Mucosa of descending colon (tissue), 3 donors: ENCODE measurements around the gene PRKRIP1. TPM values are rescaled to one million over a fixed set of nuclear protein-coding genes. Genes with fewer than 3 reads are reported as not detected.
"Not testable (repeated sequence)": the region's sequence is repeated elsewhere in the genome, so short reads cannot be mapped to it uniquely, and the experiment has no call there.

ENCODE experiments used
- ATAC-seq: fragments of 200-7000 bp; cut with Tn5 transposase; one replicate; pipeline ENCODE4 v1.9.1; 2020; ENCODE audit warnings: mild to moderate bottlenecking, moderate library complexity
- DNase-seq, 3 donors: peaks; one replicate each; pipeline ENCODE4 v3.0.0-alpha.2; 2020
- H3K36me3 ChIP-seq: fragments of 200-600 bp; one replicate; pipeline ENCODE4 v1.8.0; 2021; ENCODE audit warnings: low read depth, mild to moderate bottlenecking
- H3K4me1 ChIP-seq: fragments of 200-600 bp; one replicate; pipeline ENCODE4 v1.8.0; 2021; ENCODE audit warnings: low read depth, mild to moderate bottlenecking
- H3K4me3 ChIP-seq: fragments of 200-600 bp; one replicate; pipeline ENCODE4 v1.8.0; 2021; ENCODE audit warnings: mild to moderate bottlenecking
- H3K9me3 ChIP-seq: fragments of 200-600 bp; one replicate; pipeline ENCODE4 v1.8.0; 2021; ENCODE audit warnings: mild to moderate bottlenecking
- CTCF ChIP-seq: fragments of 200-600 bp; IDR thresholded peaks from one replicate; pipeline ENCODE4 v1.8.0; 2022; ENCODE audit warnings: antibody characterized with exemption, mild to moderate bottlenecking
- intact Hi-C, 2 donors: fragments of 100-400 bp; cut with DNase I in 1 of 2; cut with micrococcal nuclease in 1 of 2; formaldehyde crosslinking; loops; one replicate each; pipeline versions ENCODE4 v1.11.0 to v1.11.1; 2022; cut with DNase I, micrococcal nuclease
- long read RNA-seq, 2 donors: library from polyadenylated mRNA; unstranded; transcript quantifications; one replicate each; pipeline ENCODE4 v2.0.0, GENCODE V29; 2019 to 2021
- total RNA-seq, 3 donors: library from RNA; stranded (reverse); fragmentation: NEBNext Ultra II Directional in 2 of 3; extraction: Animal tissue kit (Norgen Biotek cat#: 25700) in 2 of 3; gene quantifications; one replicate each; pipeline versions ENCODE4 v1.2.1 to v1.2.4, GENCODE V29; 2021 to 2023
- donor health status: DM: no; HTN: no; CAD: no; lungs with moderate emphysema.
- donor health status: DM: no; HTN: no; CAD: no.
- donor health status: DM: no; HTN: yes; CAD: no.

Gene PRKRIP1
- 10 to 100 TPM; 15.1 to 24.1 (median 18.6) TPM for total RNA-seq
- long read RNA-seq, donor 1, transcript PRKRIP1-207 (9 exons, 1,625 nt): minor isoform, 9 of 50 reads
- long read RNA-seq, donor 1, transcript PRKRIP1-201 (6 exons, 2,159 nt): major isoform, 16 of 50 reads
- long read RNA-seq, donor 1, partial matches to known transcripts: 5 of 50 reads
- long read RNA-seq, donor 1, other reads (novel, unspliced or antisense): 18 of 50 reads
- long read RNA-seq, donor 2, partial matches to known transcripts: 0 of 3 reads
- long read RNA-seq, donor 2, other reads (novel, unspliced or antisense): 1 of 3 reads

GRCh38 chr7:102395873-102396709, at the start of gene PRKRIP1:
PRKRIP1 (plus strand) TSS chr7:102396363; CDS start chr7:102396412, 49 bp downstream.
- H3K36me3 ChIP-seq: peaks cover 9% of the 10 kb centered on the region
- peaks cover 13% of the 10 kb centered on the region for H3K4me1 ChIP-seq
- intact Hi-C loops: loop anchor here in 1 of 2 donors (10.0 kb wide), 1 partner anchor 111 kb away; the partner anchor contains the start of gene SH2B2
- TF ChIP-seq CTCF: no peak
- no peaks in the 10 kb centered on the region for H3K9me3 ChIP-seq
- ATAC-seq (peak; percentile 97), DNase-seq (peak; percentile 84 to 93 (median 90))
- H3K4me3 ChIP-seq: peak within 1 kb of the TSS; percentile 58

- H3K4me3 ChIP-seq, DNase-seq, H3K9me3 ChIP-seq, H3K4me1 ChIP-seq, H3K36me3 ChIP-seq, intact Hi-C loops, ATAC-seq: not testable (repeated sequence)
These were observed 49.2 kb upstream of the PRKRIP1 start for GRCh38 chr7:102346983-102347382.

- intact Hi-C loops, H3K36me3 ChIP-seq, H3K9me3 ChIP-seq, H3K4me3 ChIP-seq, ATAC-seq, H3K4me1 ChIP-seq, DNase-seq: not testable (repeated sequence)
These were observed 39.8 kb upstream of the PRKRIP1 start, which contains the start of gene SPDYE6 for GRCh38 chr7:102356344-102356743. SPDYE6 (minus strand) TSS chr7:102356444; CDS start chr7:102356023, 421 bp downstream.

- H3K36me3 ChIP-seq, intact Hi-C loops, H3K4me1 ChIP-seq, H3K9me3 ChIP-seq: not testable (repeated sequence)
- DNase-seq (peak; percentile 93 to 98 (median 96)), ATAC-seq (peak; percentile 100)
- H3K4me3 ChIP-seq: peak overlapping the region; percentile 96
These were observed 32.4 kb upstream of the PRKRIP1 start for GRCh38 chr7:102363549-102364393.

- peak overlapping the region; percentile 96 for H3K4me3 ChIP-seq
- ATAC-seq, H3K36me3 ChIP-seq, H3K9me3 ChIP-seq, H3K4me1 ChIP-seq, intact Hi-C loops: not testable (repeated sequence)
- peak in 1 of 3 donors; percentile 16 for DNase-seq
These were observed 31.7 kb upstream of the PRKRIP1 start for GRCh38 chr7:102364394-102364886.

GRCh38 chr7:102365390-102365789, 30.8 kb upstream of the PRKRIP1 start:
- DNase-seq, ATAC-seq, H3K36me3 ChIP-seq, H3K4me1 ChIP-seq, intact Hi-C loops, H3K4me3 ChIP-seq, H3K9me3 ChIP-seq: not testable (repeated sequence)

GRCh38 chr7:102370038-102370437, 26.1 kb upstream of the PRKRIP1 start:
- H3K4me1 ChIP-seq, H3K36me3 ChIP-seq, ATAC-seq, intact Hi-C loops, H3K4me3 ChIP-seq, H3K9me3 ChIP-seq, DNase-seq: not testable (repeated sequence)

- H3K4me3 ChIP-seq, H3K4me1 ChIP-seq, DNase-seq, intact Hi-C loops, ATAC-seq, H3K36me3 ChIP-seq, H3K9me3 ChIP-seq: not testable (repeated sequence)
These were observed 23.4 kb upstream of the PRKRIP1 start for GRCh38 chr7:102372796-102373195.
